NCI-H1092 (cell line): ENCODE data around the gene HLA-B.

ENCODE experiments used
- DNase-seq: peaks from one replicate; lab custom pipeline; 2025; lab: John Stamatoyannopoulos, UW

HLA-B gene

DNA sequence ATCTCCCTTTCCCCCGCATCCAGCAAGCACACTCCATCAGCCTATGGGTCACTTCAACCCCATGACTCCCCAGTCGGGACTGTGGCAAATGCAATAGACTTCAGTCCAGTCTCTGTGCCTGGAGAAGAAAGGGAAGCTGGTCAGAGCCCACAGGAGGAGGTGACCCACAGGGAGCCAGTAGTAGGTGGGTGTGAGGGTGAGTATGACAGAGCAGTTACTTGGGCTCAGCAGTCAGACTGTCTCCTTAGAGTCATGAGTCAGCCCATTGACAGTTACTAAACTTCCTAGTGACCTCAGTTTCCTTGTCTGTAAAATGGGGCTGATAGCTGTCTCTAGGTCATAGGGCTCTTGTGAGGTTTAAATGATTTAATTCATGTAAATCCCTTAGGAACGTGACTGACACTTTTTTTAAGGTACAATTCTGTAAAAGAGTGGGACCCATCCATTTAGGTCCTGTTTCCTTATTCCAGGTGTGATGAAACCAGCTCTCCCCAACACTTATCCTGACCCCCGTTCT lies 51.2 kb downstream of the HLA-B start:
- DNase-seq, result no peak

DNA sequence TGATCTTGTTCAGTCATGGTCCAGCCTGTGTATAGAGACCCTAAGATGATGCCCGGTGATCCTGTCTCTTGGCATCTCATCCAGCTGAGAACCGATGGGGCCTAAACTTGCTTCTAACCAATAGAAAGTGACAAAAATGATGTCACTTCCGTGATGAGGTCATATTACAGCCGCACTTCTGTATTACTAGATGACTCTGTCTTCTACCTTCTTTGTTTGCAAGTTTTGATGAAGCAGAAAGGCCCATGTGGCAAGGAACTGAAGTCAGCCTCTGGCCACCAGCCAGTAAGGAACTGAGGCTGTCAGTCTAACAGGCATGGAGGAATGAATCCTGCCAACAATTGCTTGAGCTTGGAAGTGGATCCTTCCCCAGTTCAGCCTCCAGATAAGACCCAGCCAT lies 52.3 kb downstream of the HLA-B start:
- no peak for DNase-seq
